Loucy (cell line): ENCODE measurements around the gene ZDHHC16.

Source experiments
- EZH2phosphoT487 ChIP-seq: fragments of 200-600 bp; IDR thresholded peaks from 2 replicates; pipeline ENCODE4 v1.6.1; 2018; ENCODE audit warnings: antibody characterized with exemption, mild to moderate bottlenecking, moderate library complexity, borderline replicate concordance
- TF ChIP-seq, protein P1 (sequence below): fragments of 200-600 bp; sonication (generic); conservative IDR thresholded peaks from 2 replicates; pipeline ENCODE4 v1.5.1; 2014; ENCODE audit warnings: mild to moderate bottlenecking, antibody characterized with exemption, low read length

DNA sequence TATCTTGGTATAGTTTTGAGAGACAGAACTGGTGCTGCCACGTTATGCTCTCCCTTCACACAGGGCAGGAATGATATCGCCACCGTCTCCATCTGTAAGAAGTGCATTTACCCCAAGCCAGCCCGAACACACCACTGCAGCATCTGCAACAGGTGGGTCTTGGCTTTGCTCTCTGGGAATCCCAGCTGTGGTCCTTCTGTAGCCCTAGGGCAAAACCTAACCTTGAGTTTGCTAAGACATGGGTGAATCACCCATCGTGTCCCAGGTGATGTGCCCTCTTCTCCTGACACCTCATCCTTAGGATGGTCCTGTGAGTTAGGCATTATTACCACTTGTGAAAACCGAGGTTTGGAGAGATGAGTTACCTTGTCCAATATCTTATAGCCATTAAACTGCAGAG is 6.4 kb downstream of the ZDHHC16 start:
- TF ChIP-seq, protein P1, sequence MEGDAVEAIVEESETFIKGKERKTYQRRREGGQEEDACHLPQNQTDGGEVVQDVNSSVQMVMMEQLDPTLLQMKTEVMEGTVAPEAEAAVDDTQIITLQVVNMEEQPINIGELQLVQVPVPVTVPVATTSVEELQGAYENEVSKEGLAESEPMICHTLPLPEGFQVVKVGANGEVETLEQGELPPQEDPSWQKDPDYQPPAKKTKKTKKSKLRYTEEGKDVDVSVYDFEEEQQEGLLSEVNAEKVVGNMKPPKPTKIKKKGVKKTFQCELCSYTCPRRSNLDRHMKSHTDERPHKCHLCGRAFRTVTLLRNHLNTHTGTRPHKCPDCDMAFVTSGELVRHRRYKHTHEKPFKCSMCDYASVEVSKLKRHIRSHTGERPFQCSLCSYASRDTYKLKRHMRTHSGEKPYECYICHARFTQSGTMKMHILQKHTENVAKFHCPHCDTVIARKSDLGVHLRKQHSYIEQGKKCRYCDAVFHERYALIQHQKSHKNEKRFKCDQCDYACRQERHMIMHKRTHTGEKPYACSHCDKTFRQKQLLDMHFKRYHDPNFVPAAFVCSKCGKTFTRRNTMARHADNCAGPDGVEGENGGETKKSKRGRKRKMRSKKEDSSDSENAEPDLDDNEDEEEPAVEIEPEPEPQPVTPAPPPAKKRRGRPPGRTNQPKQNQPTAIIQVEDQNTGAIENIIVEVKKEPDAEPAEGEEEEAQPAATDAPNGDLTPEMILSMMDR: no peak
- no peak for TF ChIP-seq EZH2phosphoT487
